Measurements from ENCODE around the gene KIF20A.

DNA sequence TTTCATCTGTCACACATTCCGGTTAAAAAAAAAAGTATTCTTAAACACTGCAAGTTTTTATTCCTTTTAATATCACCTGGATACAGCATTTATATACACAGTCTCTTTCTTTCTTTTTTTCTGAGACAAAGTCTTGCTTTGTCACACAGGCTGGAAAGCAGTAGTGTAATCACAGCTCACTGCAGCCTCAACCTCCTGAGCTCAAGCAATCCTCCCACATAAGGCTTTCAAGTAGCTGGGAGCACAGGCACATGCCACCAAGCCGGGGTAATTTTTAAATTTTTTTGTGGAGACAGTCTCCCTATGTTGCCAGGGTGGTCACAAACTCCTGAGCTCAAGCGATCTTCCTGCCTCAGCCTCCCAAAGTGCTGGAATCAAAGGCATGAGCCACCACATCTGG is 13.9 kb downstream of the KIF20A start:
- TF ChIP-seq, protein P1, sequence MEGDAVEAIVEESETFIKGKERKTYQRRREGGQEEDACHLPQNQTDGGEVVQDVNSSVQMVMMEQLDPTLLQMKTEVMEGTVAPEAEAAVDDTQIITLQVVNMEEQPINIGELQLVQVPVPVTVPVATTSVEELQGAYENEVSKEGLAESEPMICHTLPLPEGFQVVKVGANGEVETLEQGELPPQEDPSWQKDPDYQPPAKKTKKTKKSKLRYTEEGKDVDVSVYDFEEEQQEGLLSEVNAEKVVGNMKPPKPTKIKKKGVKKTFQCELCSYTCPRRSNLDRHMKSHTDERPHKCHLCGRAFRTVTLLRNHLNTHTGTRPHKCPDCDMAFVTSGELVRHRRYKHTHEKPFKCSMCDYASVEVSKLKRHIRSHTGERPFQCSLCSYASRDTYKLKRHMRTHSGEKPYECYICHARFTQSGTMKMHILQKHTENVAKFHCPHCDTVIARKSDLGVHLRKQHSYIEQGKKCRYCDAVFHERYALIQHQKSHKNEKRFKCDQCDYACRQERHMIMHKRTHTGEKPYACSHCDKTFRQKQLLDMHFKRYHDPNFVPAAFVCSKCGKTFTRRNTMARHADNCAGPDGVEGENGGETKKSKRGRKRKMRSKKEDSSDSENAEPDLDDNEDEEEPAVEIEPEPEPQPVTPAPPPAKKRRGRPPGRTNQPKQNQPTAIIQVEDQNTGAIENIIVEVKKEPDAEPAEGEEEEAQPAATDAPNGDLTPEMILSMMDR (IDR thresholded peaks at IDR 0.05; ENCODE audit: insufficient read depth, low read depth, low read length) = no peak
- no peak for TF ChIP-seq EZH2 (IDR thresholded peaks at IDR 0.05; ENCODE audit: insufficient read depth, low read length)

All from astrocyte (in vitro differentiated cells and primary cell).